Gastroesophageal sphincter (tissue), 3 donors: ENCODE measurements around the gene TPP1.

Source experiments
- POLR2A ChIP-seq, 2 donors: fragments of 450-650 bp; IDR thresholded peaks; one replicate each; pipeline ENCODE4 v1.6.1; 2017; ENCODE audit warnings: antibody characterized with exemption in 2 of 2, mild to moderate bottlenecking in 2 of 2, moderate library complexity in 1 of 2
- POLR2AphosphoS5 ChIP-seq: sonication (generic); formaldehyde crosslinking; IDR thresholded peaks from one replicate; pipeline ENCODE4 v1.6.1; 2017; ENCODE audit warnings: antibody characterized with exemption
- TF ChIP-seq, protein P1 (sequence below), 4 experiments: fragments of 200-600 bp in 2 of 4; fragments of 450-650 bp in 2 of 4; sonication (generic) in 1 of 4; IDR thresholded peaks; one replicate each; pipeline ENCODE4 v1.5.1; 2017 to 2019; ENCODE audit warnings: antibody characterized with exemption in 4 of 4, mild to moderate bottlenecking in 2 of 4, moderate library complexity in 2 of 4

- TF ChIP-seq, protein P1, sequence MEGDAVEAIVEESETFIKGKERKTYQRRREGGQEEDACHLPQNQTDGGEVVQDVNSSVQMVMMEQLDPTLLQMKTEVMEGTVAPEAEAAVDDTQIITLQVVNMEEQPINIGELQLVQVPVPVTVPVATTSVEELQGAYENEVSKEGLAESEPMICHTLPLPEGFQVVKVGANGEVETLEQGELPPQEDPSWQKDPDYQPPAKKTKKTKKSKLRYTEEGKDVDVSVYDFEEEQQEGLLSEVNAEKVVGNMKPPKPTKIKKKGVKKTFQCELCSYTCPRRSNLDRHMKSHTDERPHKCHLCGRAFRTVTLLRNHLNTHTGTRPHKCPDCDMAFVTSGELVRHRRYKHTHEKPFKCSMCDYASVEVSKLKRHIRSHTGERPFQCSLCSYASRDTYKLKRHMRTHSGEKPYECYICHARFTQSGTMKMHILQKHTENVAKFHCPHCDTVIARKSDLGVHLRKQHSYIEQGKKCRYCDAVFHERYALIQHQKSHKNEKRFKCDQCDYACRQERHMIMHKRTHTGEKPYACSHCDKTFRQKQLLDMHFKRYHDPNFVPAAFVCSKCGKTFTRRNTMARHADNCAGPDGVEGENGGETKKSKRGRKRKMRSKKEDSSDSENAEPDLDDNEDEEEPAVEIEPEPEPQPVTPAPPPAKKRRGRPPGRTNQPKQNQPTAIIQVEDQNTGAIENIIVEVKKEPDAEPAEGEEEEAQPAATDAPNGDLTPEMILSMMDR (IDR thresholded peaks at IDR 0.05): no peak
- no peak for TF ChIP-seq POLR2AphosphoS5
- TF ChIP-seq POLR2A (IDR thresholded peaks at IDR 0.05): no peak
Observed at GRCh38 chr11:6632116-6633073, 13.2 kb upstream of the TPP1 start.
